A204.1 (cell line): ENCODE results near the gene GPR161.

Experiments used
- FAIRE-seq: peaks from 2 replicates; lab custom pipeline; 2012; peaks lifted over from hg19 to GRCh38; lab: Jason Lieb, UNC

GPR161 gene

GRCh38 chr1:168105846-168106245, 30.9 kb downstream of the GPR161 start:
- no peak for FAIRE-seq

GRCh38 chr1:168104535-168104934, 32.2 kb downstream of the GPR161 start:
- no peak for FAIRE-seq

GRCh38 chr1:168102487-168102886, 34.2 kb downstream of the GPR161 start:
- FAIRE-seq: no peak

DNA sequence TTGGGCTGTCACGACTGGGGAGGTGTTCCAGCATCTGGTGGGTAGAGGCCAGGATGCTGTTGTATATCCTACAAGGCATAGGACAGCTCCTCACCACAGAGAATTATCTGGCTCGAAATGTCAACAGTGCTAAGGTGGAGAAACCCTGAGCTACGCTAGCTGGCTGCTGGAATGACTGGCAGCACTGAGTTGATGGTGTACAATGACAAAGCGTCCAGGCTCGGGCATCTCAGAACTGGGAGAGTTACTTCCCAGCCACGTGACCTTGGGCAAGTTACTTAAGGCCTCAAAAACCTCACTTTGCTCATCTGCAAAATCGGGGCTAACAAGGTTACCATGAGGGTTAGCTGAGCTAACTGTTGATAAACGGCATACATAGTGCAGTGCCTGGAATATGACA, 35.4 kb downstream of the GPR161 start:
- no peak for FAIRE-seq

- no peak for FAIRE-seq
These were observed 36.3 kb downstream of the GPR161 start for GRCh38 chr1:168100315-168101002.

- no peak for FAIRE-seq
These were observed 37.4 kb downstream of the GPR161 start for GRCh38 chr1:168099337-168099801.

DNA sequence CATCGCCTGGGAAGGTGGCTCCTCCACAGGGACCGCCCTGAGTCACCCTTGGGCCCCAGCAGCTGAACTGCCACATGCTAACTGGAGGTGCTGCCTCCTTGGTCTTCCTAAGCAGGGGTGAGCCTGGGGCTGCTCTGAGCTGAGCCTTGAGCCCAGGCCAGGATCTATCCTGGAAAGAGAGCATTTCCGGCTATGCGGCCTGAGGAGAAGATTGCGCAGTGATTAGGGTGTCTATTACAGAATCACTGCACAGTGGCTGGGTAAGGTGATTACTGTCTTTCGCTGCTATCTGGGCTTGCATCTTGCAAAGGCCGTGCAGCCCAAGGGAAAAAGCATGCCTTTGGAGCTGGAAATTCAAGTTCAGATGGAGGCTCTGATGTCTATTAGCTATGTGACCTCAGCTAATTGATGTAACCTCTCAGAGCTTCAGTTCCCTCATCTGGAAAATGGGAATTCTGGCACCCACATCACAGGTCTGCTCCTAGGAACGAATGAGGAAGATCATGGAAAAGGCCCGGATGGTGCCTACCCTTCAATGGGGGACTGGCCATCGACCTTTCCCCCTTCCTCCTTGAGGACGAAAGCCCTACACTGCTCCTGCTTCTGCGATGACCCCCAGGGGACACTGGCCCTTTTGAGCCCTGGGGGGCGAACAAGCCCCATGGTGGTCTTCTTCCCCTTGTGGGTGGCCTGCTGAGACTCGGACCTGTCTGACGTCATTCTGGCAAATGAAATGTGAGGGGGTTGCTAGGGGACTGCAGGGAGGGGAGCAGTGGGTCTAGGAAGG, 38.0 kb downstream of the GPR161 start:
- no peak for FAIRE-seq

GRCh38 chr1:168097921-168098528, 38.7 kb downstream of the GPR161 start:
- FAIRE-seq: no peak

- no peak for FAIRE-seq
These were observed 40.2 kb downstream of the GPR161 start for GRCh38 chr1:168096296-168097165.

DNA sequence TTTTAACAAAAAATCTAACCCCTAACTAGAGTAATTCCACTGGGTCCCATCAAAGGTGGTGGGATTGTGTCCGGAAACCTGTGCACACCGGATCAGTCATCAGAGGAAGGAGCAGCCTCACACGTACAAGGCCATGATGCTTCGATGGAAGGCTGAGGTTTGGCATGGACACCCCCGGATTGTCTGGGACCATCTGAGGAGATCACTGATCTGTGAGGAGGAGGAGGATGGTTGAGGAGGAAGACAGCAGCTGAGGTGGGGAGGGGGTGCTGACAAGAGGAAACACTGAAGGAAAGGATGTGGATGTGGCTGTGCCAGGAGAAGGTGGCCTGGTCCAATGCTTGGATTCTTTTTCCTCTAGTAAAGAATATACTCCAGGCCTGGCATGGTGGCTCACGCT, 41.3 kb downstream of the GPR161 start:
- no peak for FAIRE-seq

GRCh38 chr1:168093616-168094015, 43.1 kb downstream of the GPR161 start:
- no peak for FAIRE-seq

DNA sequence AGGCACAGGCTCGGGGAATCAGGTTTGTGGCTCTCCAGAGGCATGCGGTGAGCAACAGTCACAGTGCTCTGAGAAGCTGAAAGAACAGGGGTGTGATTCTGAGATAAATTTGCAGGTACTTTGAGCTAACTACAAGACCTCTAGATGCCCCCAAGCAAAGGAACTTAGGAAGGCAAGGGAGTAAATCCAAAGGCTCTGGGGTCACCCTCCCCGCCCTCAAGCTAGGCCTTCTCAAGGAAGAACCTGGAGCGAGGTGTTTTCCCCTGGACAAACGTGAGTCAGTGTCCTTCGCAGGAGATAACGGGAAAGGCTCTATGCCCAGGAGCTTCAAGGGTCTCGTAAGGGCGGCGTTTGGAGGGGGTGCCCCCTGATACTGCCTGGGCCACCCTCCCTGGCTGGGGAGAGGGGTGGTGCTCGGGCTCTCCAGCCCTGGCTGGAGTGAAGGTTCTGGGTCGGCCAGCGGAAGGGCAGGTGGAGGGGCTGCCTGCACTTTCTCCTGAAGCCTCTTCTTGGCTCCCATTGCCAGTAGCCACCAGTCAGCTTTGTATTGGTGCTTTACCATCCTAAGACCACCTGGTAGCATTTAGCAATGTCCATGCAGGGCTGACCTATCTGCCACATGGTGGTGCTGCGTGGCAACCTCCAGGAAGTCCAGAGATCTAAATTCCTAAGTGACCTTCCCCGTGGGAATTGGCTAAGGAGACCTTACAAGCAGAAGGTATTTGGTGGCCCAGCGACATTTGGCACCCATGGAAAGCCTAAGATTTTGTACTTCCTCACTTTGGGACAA, 44.0 kb downstream of the GPR161 start:
- no peak for FAIRE-seq

DNA sequence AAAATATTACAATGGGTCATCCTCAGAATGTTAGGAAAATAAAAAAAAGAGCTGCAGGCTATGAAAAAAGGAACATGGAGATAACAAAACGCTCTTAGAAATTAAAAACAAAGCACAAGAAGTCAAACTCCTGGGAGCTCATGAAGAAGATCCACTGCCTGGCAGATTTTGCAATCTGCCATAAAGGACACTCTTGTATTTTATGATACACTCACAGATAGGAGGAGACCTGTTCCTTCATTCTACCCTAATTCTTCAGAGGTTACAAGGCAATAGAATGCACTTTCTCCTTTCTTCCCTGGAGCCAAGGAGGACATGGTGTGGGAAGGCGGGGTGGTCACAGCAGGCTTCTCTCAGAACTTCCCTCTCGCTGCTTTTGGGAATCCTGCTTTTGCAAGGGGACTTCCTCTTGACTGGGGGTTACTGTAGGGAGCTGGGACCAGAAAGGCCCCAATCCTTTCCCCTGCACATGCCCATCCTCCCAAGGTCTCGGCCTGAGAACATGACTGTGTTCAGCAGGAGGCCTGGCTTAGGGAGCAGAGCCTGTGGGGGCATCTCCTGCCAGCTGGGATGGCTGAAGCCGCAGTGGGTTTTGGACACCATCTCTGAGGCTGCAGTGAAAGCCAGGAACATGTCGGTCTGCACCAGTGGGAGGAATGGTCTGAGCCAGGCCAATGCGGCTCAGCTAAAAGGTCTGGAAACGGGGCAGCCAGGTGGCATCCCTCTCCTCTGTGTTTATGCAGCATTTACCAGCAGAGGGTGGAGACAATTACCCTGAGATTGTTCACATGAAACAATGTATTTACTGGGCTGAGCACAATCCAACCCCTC, 44.8 kb downstream of the GPR161 start:
- FAIRE-seq: no peak

DNA sequence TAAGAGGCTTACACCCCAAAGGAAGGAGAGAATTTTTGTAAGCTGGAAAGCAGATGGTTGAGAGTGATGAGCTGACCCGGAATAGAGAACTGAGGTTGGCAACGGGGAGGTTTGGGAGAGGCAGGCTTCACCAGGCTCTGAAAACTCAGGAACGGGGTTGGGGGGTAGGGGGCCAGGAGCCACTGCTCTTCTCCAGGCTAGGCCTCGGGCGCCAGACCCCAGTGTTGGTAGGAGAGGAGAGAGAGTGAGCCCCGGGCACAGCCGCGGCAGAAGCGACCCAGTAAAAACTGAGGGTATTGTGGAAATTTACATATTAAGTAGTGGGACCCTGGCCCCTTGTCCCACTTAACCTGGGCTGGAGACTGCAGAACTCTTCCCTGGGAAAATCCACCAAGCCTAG, 45.7 kb downstream of the GPR161 start:
- FAIRE-seq: no peak

DNA sequence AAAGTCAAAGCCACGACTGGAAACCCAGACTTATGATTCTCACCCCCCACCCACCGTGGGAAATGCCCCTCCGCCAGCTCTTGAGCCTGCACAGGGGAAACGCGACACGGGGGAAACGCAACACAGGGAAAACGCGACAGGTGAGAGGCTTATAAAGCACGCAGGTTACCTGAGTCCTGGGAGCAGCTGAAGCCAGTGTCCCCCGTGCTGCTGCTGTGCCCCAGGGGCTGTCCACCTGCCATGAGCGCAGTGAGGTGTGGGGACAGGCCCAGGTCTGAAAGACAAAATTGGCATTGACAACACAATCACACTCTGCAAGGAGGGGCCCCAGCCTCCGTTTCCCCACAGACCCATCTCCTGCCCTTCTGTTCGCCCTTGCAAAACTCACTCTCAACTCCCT, 46.3 kb downstream of the GPR161 start:
- no peak for FAIRE-seq

GRCh38 chr1:168089979-168090337, 46.8 kb downstream of the GPR161 start:
- no peak for FAIRE-seq

DNA sequence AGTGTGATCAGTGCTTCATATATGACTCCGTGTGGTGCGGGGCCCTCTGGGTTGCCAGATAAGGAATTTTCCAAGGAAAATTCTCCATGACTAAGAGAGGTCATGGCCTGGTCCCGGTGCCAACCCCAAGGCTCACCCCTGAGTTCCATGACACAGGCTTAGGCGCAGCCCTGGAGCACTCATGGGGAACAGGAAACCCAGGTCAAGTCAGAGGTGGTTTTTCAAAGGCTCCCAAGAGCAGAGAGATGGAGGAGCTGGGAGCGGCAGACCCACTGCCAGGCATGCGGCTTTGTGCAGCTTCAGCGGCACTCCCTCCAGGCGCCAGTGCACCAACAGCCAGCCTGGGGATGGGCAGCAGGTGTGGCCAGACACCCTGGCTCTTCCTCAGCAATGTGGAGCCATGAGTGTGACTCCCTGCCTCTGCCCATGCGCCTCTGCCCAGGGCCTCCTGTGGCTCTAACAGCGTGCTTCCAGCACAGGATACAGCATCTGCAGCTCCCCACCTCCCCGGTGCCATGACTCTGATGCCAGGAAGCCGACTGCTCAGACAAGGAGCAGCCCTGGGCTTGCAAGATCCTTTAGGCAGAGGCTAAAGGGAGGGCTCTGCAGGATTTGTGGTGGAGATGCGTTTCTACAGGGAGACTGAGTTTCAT, 47.3 kb downstream of the GPR161 start:
- FAIRE-seq: no peak

DNA sequence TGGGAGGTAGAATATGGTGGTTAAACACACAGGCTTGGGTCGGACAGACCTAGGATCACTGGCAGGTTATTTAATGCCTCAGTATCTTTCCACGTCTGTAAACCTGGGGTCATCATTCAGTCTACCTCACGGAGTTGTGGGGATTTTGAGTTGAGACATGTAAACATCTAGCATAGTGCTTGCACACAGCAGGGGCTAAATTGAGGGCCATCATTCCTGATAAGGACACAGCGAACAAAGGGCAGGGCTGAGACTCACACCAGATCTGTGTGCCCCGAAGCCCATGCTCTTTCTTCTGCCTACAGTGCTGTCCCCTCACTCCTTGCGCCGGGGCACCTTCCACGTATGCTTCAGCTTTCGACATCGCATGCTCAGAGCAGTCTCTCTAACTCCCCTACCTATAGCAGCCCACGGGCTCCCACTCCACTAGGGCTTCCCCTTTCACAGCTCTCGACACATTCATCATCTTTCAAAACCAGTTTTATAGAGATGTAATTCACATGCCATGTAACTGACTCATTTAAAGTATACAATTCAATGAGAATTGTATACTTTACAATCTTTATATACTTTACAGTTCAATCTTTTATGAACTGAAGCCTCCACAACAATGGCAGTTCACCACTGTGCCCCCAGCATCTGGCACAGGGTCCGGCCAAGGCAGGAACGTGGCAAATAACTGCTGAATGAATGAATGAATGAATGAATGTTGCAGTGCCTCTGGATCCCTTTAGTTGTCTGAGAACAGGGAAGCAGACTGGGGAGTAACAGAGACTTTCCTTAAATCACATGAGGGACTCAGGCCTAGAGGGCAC, 48.0 kb downstream of the GPR161 start:
- no peak for FAIRE-seq

GRCh38 chr1:168087696-168088095, 49.0 kb downstream of the GPR161 start:
- no peak for FAIRE-seq
